ENCODE results near the gene BICRAL.
"Not testable (repeated sequence)": the region's sequence is repeated elsewhere in the genome, so short reads cannot be mapped to it uniquely, and the experiment has no call there.

The BICRAL gene
- 61.5 to 82.9 reads per million in 2 donors for total RNA-seq

- DNase-seq: peak; percentile 75
Observed at GRCh38 chr6:42781796-42782688, at the start of gene BICRAL. BICRAL (plus strand) TSS chr6:42782052; CDS start chr6:42822023, 39,971 bp downstream.

- not testable (repeated sequence) for DNase-seq
Observed at GRCh38 chr6:42733867-42734481, 47.9 kb upstream of the BICRAL start.

GRCh38 chr6:42735976-42736375 is 45.9 kb upstream of the BICRAL start:
- no peak for DNase-seq

- no peak for DNase-seq
Observed at GRCh38 chr6:42740725-42741124, 41.1 kb upstream of the BICRAL start.

GRCh38 chr6:42742116-42742894 is 39.5 kb upstream of the BICRAL start:
- no peak for DNase-seq

GRCh38 chr6:42744351-42744893 is 37.4 kb upstream of the BICRAL start:
- no peak for DNase-seq

GRCh38 chr6:42745083-42745639 is 36.7 kb upstream of the BICRAL start:
- DNase-seq: peak; percentile 6

GRCh38 chr6:42745640-42746462 is 36.0 kb upstream of the BICRAL start, which contains the start of gene TBCC:
TBCC (minus strand) TSS chr6:42746103; CDS start chr6:42746073, 30 bp downstream.
- DNase-seq: peak; percentile 89

GRCh38 chr6:42746463-42747391 is 35.1 kb upstream of the BICRAL start:
- peak; percentile 64 for DNase-seq

GRCh38 chr6:42748203-42748898 is 33.5 kb upstream of the BICRAL start:
- no peak for DNase-seq

- DNase-seq: no peak
Observed at GRCh38 chr6:42751055-42751454, 30.8 kb upstream of the BICRAL start.

- no peak for DNase-seq
Observed at GRCh38 chr6:42754759-42755158, 27.1 kb upstream of the BICRAL start.

GRCh38 chr6:42756722-42757121 is 25.1 kb upstream of the BICRAL start:
- DNase-seq: no peak

- DNase-seq: no peak
Observed at GRCh38 chr6:42758756-42759430, 23.0 kb upstream of the BICRAL start.

- no peak for DNase-seq
Observed at GRCh38 chr6:42761287-42762067, 20.4 kb upstream of the BICRAL start.

GRCh38 chr6:42762426-42762859 is 19.4 kb upstream of the BICRAL start:
- DNase-seq: no peak

GRCh38 chr6:42762950-42763349 is 18.9 kb upstream of the BICRAL start:
- DNase-seq: no peak
